HEK293 (cell line): ENCODE measurements around the gene NPW.

Experiments used
- CTCF ChIA-PET: fragments of 350-600 bp; formaldehyde crosslinking; extraction: SDS; loops from one replicate; lab custom pipeline; 2021; ENCODE audit warnings: antibody characterized with exemption; lab: Yijun Ruan, JAX
- POLR2A ChIA-PET: fragments of 300-600 bp; formaldehyde crosslinking; extraction: SDS; loops from one replicate; lab custom pipeline; 2020; ENCODE audit warnings: antibody characterized with exemption, inconsistent platforms; lab: Yijun Ruan, JAX
- H3K27ac ChIP-seq: fragments of 200-500 bp; sonication (Bioruptor generic); 2 replicates; pipeline ENCODE4 v1.5.1; 2014; ENCODE audit warnings: low read depth, low read length, control low read depth, inconsistent platforms; ENCODE audit errors: extremely low read depth
- H3K36me3 ChIP-seq, 2 experiments: fragments of 200-500 bp in 1 of 2; sonication (Bioruptor generic) in 1 of 2; 1 replicate in 1 of 2; 2 replicates in 1 of 2; pipeline ENCODE4 v1.5.1; 2014 to 2017; ENCODE audit warnings: inconsistent platforms in 2 of 2, low read length in 2 of 2; ENCODE audit not compliant: control insufficient read depth in 2 of 2, insufficient read depth in 1 of 2
- H3K4me1 ChIP-seq: fragments of 200-500 bp; sonication (Bioruptor generic); 2 replicates; pipeline ENCODE4 v1.5.1; 2014; ENCODE audit warnings: mild to moderate bottlenecking, low read length, inconsistent platforms; ENCODE audit not compliant: control insufficient read depth, insufficient read depth
- H3K4me3 ChIP-seq: 2 replicates; pipeline ENCODE4 v1.5.1; 2011; ENCODE audit warnings: low read depth, mild to moderate bottlenecking, control low read depth, low read length, moderate library complexity
- H3K9me3 ChIP-seq: fragments of 200-500 bp; sonication (Bioruptor generic); 2 replicates; pipeline ENCODE4 v1.5.1; 2014; ENCODE audit warnings: low read depth, low read length, inconsistent platforms; ENCODE audit not compliant: control insufficient read depth, insufficient read depth
- BCL6B ChIP-seq: fragments of 450-650 bp; formaldehyde crosslinking; IDR thresholded peaks from 2 replicates; pipeline ENCODE4 v1.5.1; 2017; ENCODE audit warnings: missing biosample characterization, missing genetic modification characterization
- INSM2 ChIP-seq: fragments of 450-650 bp; formaldehyde crosslinking; IDR thresholded peaks from 2 replicates; pipeline ENCODE4 v1.5.1; 2016; ENCODE audit warnings: missing biosample characterization, missing genetic modification characterization
- KLF16 ChIP-seq: fragments of 450-650 bp; formaldehyde crosslinking; IDR thresholded peaks from 2 replicates; pipeline ENCODE4 v1.5.1; 2017; ENCODE audit warnings: missing biosample characterization, missing genetic modification characterization
- MYNN ChIP-seq: fragments of 450-650 bp; formaldehyde crosslinking; IDR thresholded peaks from 2 replicates; pipeline ENCODE4 v1.5.1; 2016; ENCODE audit warnings: missing biosample characterization, missing genetic modification characterization, borderline replicate concordance
- PRDM10 ChIP-seq: fragments of 450-650 bp; formaldehyde crosslinking; IDR thresholded peaks from 2 replicates; pipeline ENCODE4 v1.5.1; 2016; ENCODE audit warnings: missing biosample characterization, missing genetic modification characterization
- ZBTB11 ChIP-seq: fragments of 450-650 bp; formaldehyde crosslinking; conservative IDR thresholded peaks from 2 replicates; pipeline ENCODE4 v1.5.1; 2016; ENCODE audit warnings: low read depth, missing biosample characterization, missing genetic modification characterization
- ZBTB17 ChIP-seq: fragments of 450-650 bp; formaldehyde crosslinking; IDR thresholded peaks from 2 replicates; pipeline ENCODE4 v1.5.1; 2016; ENCODE audit warnings: missing biosample characterization, missing genetic modification characterization
- ZNF10 ChIP-seq: fragments of 450-650 bp; formaldehyde crosslinking; IDR thresholded peaks from 2 replicates; pipeline ENCODE4 v1.5.1; 2017; ENCODE audit warnings: missing biosample characterization, missing genetic modification characterization
- ZNF274 ChIP-seq, 2 experiments: fragments of 200-500 bp in 1 of 2; fragments of 450-650 bp in 1 of 2; sonication (Bioruptor generic) in 1 of 2; formaldehyde crosslinking in 1 of 2; IDR thresholded peaks; 2 replicates each; pipeline versions ENCODE4 v1.5.1 to v1.6.1; 2014 to 2016; ENCODE audit warnings: borderline replicate concordance in 1 of 2, inconsistent platforms in 1 of 2, low read length in 1 of 2, missing biosample characterization in 1 of 2, missing genetic modification characterization in 1 of 2
- ZNF280D ChIP-seq: fragments of 450-650 bp; formaldehyde crosslinking; IDR thresholded peaks from 2 replicates; pipeline ENCODE4 v1.5.1; 2016; ENCODE audit warnings: missing biosample characterization, missing genetic modification characterization
- ZNF335 ChIP-seq: fragments of 450-650 bp; formaldehyde crosslinking; conservative IDR thresholded peaks from 2 replicates; pipeline ENCODE4 v1.5.1; 2016; ENCODE audit warnings: missing biosample characterization, missing genetic modification characterization
- ZNF354C ChIP-seq: fragments of 450-650 bp; formaldehyde crosslinking; IDR thresholded peaks from 2 replicates; pipeline ENCODE4 v1.5.1; 2016; ENCODE audit warnings: missing biosample characterization, missing genetic modification characterization, low read depth, borderline replicate concordance
- ZNF580 ChIP-seq: fragments of 450-650 bp; formaldehyde crosslinking; IDR thresholded peaks from 2 replicates; pipeline ENCODE4 v1.5.1; 2016; ENCODE audit warnings: missing biosample characterization, missing genetic modification characterization
- ZNF596 ChIP-seq: fragments of 450-650 bp; IDR thresholded peaks from 2 replicates; pipeline ENCODE4 v1.5.0; 2018; ENCODE audit warnings: missing biosample characterization, mild to moderate bottlenecking, missing genetic modification characterization, moderate library complexity
- ZNF610 ChIP-seq: fragments of 450-650 bp; formaldehyde crosslinking; IDR thresholded peaks from 2 replicates; pipeline ENCODE4 v1.5.1; 2016; ENCODE audit warnings: missing biosample characterization, missing genetic modification characterization, borderline replicate concordance
- ZNF664 ChIP-seq: fragments of 450-650 bp; formaldehyde crosslinking; IDR thresholded peaks from 2 replicates; pipeline ENCODE4 v1.5.1; 2016; ENCODE audit warnings: missing biosample characterization, missing genetic modification characterization
- ZNF692 ChIP-seq: fragments of 450-650 bp; formaldehyde crosslinking; IDR thresholded peaks from 2 replicates; pipeline ENCODE4 v1.5.1; 2016; ENCODE audit warnings: missing biosample characterization, missing genetic modification characterization
- ZSCAN18 ChIP-seq: fragments of 450-650 bp; formaldehyde crosslinking; IDR thresholded peaks from 2 replicates; pipeline ENCODE4 v1.5.1; 2016; ENCODE audit warnings: missing biosample characterization, missing genetic modification characterization

Gene NPW

GRCh38 chr16:2009164-2009711, 10.3 kb upstream of the NPW start:
- Histone ChIP-seq H3K9me3 (no peaks in the 10 kb centered on the region), H3K4me3 (peak overlapping the region; percentile 75), H3K27ac (peak overlapping the region; percentile 97), H3K36me3 (peaks cover 0 to 27% of the 10 kb centered on the region in 2 experiments; a peak in 1 of 3 replicates), H3K4me1 (peaks cover 26% of the 10 kb centered on the region)
- CTCF ChIA-PET: interaction anchor here (0.6 to 1.8 kb wide), 3 partner anchors 13 to 131 kb away, joined by 4 to 7 read pairs (median 6); no protein-coding TSS in a partner anchor
- POLR2A ChIA-PET: interaction anchor here (0.6 to 2.7 kb wide), 4 partner anchors 22 to 227 kb away, joined by 3 to 17 read pairs (median 4); partner anchors contain the start of genes NUBP2, SPSB3 and TRAF7
- TF ChIP-seq INSM2 (tag by site-specific recombination) (no peak), ZNF580 (tag by site-specific recombination) (no peak), ZNF664 (tag by site-specific recombination) (no peak), ZSCAN18 (tag by site-specific recombination) (no peak), ZNF354C (tag by site-specific recombination) (no peak), ZBTB17 (tag by site-specific recombination) (no peak), ZNF280D (tag by site-specific recombination) (no peak), ZNF10 (tag by site-specific recombination) (no peak), ZNF692 (peak; percentile 19; the same call in 1 of the 2 replicates), ZBTB11 (tag by site-specific recombination) (peak; percentile 34; the same call in 1 of the 2 replicates), ZNF596 (tag by site-specific recombination) (0 out of 2 replicates have a peak, but pooled peaks have one; percentile 7), ZNF610 (no peak), PRDM10 (tag by site-specific recombination) (no peak), KLF16 (tag by site-specific recombination) (no peak), ZNF335 (no peak), MYNN (no peak), BCL6B (no peak), ZNF274 (IDR thresholded peaks at IDR 0.05; ENCODE audit: low read length) (no peak), ZNF274 (tag by site-specific recombination; IDR thresholded peaks at IDR 0.05; ENCODE audit: borderline replicate concordance) (no peak)
